NCI-H2081 (cell line): ENCODE measurements around the gene DPY19L1.
A peak's percentile ranks its signal among the peaks of the same experiment; 100 is the strongest.
"Not testable (repeated sequence)": the region's sequence is repeated elsewhere in the genome, so short reads cannot be mapped to it uniquely, and the experiment has no call there.

Experiments used
- DNase-seq, 2 experiments: peaks; one replicate each; lab custom pipeline; 2025; lab: John Stamatoyannopoulos, UW

Gene DPY19L1

DNA sequence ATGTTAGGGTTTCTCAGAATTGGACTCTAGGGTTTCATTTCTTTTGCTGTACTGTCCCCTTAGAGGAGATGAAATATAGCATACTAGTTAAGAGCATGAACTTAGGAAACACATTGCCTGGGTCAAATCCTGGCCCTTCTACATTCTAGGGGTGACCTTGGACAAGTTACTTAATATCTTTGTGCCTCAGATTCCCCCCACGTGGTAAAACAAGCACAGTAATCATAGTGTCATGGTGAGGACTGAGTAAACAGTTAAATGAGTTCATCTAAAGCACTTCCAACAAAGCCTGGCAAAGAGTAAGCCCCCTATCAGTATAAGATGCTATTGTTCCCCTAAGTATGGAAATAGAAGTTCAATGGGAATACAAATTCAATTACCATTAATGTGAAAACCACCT, 5.1 kb downstream of the DPY19L1 start:
- DNase-seq: no peak

DNA sequence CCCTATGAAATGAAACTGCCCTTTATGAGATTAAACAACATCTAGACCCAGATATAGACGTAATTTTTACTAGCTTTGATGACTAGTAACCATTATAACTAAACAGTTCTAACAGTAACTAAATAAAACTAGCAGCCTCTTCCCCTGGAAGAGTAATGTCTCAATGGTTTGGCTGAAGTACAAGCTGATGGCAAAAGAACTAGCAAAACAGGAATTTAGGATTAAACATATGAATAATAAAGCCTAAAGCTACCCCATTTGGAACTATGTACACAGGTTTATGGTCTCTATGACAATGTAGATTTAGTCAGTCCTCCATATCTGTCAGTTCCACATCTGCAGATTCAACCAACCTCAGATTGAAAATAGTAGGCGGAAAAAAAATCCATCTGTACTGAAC, 6.4 kb downstream of the DPY19L1 start:
- no peak for DNase-seq

DNA sequence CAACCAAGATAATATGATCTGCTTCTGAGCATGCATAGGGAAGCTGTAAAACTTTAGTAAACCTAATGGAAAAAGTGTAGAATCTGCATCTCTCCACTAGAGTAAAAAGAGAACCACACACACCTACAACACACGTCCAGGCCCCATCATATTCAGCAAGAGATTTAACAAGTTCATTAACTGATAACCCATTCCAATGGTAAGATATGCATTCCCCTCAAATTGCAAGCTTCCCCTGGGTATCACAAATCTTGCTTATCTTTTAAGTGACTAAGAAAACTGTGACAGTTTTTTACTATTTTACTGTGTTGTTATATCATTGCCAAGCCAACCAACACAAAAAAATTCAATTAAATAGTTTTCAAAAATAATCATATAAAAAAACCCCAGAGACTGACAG, 8.0 kb downstream of the DPY19L1 start:
- DNase-seq: no peak

DNA sequence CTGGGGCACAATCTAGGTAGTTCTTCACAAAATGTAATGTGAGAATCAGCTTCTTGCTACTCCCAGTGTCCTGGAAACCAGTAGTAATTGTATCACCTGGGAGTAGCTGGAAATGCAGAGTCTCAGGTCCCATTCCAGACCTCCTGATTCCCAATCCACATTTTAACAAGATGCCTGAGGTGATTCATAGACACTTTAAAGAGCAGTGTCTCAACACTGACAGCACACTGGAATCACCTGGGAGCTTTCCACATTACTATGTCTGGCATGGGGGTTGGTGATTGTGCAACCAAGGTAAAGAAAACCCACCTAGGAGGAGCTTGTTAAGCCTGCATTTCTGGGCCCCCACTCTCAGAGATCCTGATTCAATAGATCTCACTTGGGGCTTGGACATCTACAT, 11.1 kb downstream of the DPY19L1 start:
- no peak for DNase-seq

DNA sequence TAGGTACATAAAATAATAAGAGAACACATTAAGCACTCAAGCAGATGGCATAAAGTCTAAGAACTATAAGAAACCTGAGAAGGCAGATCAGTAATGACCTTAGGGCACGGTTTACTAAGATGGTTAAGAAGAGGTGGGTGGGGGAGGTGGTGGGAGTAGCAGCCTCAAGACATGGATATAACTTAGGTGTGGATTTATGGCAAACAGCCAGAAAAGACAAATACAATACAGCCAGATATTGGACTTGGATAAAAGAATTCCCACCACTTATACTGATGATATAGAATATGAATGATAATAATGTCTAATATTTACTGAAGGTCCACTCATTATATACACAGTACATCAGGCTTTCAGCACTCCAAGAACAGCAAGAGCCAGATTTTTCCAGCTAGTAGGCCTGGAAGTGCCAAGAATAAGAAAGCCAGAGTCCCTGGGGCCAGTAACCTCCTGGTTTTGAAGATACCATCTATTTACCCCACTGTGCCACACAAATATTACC, 11.9 kb downstream of the DPY19L1 start:
- DNase-seq: no peak

DNA sequence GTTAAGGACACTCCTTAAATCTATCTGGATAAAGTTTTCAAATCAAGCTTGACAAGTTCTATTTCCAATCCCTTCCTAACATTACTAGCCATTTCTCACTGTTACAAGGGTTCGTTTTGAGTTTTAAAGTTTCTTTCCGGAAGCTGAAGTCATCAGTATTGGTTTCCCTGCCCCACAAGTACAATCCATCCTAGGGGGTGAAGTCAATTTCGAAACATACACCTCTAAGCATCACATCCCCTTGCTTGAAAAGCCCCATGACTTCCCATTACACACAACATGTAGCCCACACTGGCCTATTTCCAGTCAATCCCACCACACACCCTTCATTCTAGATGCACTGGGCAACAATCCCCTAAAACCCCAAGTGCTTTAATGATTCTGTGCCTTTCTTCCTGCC, 13.0 kb downstream of the DPY19L1 start:
- DNase-seq: no peak

DNA sequence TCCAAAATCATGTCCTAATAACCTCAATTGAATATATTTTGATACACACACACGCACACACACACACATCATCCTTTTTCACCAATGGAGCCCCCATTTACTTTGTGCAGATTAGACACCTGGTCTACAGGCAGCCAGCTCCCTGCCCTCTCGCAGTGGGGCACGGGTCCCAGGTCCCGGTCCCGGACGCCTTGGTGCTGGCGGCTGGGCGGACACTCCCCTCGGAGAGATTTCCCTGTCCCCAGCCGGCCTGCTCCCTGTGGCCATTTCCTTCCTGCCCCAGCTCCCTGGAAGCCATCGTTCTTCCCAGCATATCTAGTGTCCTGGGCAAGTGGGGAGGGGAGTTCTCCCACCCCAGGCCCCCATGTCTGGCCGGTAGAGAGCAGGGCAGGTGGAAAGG, 14.6 kb downstream of the DPY19L1 start:
- no peak for DNase-seq

DNA sequence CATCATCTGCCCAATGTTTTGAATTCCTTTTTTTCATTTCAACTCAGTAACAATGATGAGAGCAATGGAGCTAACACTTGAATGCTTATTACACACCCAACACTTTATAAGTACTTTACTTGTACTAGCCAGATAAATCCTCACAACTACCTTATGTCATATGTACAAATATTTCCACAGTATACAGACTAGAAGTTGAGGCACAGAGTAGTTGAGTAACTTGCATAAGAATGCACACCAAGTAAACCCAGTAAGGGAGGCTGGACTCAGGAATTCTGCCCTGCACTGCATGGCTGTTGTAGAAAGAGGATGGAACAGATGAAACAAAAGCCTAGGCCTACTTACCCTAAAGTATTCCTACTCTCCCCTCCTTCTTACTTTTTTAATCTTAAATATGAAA, 15.8 kb downstream of the DPY19L1 start:
- no peak for DNase-seq

DNA sequence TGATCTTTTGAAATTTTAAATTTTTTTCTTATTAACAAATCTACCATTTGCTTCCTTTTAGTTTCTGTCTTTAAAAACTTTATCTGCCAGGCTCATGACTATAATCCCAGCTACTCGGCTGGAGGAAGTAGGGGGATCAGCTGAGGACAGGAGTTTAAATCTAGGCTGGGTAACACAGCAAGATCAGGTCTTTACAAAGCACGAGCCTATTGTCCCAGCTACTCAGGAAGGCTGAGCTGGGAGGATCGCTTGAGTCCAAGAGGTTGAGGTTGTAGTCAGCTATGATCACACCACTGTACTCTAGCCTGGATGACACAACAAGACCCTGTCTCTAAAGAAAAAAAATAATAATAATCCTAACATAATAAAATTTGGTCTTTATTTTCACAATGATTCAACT, 17.5 kb downstream of the DPY19L1 start:
- DNase-seq: no peak

DNA sequence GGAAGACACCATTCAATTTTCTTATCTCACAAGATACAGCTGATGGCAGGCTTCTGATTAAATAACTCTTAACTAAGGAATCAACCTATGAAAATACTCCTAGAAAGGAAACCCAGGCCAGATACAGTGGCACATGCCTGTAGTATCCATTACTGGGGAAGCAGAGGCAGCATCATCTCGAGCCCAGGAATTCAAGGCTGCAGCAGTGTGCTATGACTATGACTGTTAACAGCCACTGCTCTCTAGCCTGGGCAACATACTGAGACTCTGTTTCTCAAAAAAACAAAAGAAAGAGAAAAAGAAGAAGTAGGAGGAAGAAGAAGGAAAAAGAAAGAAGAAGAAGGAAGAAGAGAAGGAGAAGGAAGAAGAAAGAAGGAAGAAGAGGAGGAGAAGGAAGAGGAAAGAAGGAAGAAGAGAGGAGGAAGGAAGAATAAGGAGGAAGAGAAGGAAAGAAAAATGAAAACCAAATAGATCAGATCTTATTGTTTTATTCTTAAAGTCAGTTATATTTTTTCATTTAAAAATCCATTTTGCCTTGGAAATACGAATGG, 18.0 kb downstream of the DPY19L1 start:
- no peak for DNase-seq

DNA sequence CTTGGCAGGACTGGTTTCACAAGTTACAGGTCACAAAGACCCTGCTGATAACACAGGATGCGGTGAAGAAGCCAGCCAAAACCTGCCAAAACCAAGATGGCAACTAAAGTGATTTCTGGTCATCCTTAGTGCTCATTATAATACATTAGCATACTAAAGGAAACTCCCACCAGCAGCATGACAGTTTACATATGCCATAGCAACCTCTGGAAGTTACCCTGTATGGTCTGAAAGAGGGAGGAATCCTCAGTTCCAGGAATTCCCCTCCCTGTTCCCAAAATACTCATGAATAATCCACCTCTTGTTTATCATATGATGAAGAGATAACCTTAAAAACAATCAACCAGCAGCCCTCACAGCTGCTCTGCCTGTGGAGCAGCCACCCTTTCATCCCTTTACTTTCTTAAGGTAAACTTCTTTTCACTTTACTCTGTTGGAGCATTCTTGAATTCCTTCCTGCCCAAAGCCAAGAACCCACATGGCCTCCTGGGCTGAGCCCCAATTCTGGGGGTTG, 21.9 kb downstream of the DPY19L1 start:
- no peak for DNase-seq

DNA sequence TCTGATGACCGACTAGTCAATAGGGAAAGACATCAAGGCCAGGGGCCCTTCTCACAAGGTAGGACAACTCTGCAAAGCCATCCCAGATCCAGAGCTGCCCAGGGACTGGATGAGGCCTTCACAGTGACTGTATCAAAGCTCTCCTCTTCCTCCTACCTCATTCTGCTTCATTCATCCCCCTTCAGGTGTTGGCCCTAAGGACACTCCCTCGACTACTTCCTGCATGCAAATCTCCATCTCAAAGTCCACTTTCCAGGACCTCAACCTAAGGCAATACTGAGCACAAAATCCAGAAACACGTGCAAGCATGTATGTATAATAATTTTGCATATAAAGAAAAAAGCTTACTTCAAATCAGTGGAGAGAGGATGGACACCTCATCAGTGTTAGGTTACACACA, 25.1 kb downstream of the DPY19L1 start:
- no peak for DNase-seq

DNA sequence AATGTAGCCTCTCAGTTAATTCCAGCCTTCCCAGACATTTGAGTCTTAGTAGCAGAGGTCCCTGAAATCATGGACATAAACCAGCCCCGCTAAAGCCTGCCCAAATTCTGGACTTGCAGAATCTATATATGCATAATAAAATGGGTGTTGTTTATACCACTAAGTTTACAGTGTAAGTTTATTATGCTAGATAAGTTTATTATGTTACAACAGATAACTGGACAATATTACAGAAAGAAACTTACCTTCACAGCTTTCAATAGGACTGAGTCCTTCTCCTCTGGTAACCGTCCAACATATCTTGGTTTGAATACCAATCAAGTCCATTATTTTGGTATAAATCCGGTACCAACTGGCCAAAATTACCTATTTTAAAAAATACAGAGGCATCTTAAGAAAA, 26.2 kb downstream of the DPY19L1 start:
- DNase-seq: no peak

DNA sequence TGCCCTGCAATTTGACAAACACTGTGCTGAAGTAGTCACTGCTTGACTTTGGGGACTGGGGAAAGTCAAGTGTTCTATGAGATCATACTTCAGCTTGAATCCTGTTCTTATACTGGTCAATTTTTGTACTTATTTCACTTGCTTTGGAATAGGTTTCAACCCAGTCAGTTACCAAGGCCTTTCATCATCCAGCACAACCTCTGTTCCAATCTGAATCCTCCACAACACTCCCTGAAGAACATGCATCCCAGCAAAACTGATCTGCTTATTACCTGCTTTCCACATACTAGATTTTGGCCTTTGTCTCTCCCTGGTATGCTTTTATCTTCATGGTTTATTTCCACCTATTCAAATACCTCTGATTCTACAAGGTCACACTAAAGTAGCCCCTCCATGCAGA, 29.5 kb downstream of the DPY19L1 start:
- no peak for DNase-seq

DNA sequence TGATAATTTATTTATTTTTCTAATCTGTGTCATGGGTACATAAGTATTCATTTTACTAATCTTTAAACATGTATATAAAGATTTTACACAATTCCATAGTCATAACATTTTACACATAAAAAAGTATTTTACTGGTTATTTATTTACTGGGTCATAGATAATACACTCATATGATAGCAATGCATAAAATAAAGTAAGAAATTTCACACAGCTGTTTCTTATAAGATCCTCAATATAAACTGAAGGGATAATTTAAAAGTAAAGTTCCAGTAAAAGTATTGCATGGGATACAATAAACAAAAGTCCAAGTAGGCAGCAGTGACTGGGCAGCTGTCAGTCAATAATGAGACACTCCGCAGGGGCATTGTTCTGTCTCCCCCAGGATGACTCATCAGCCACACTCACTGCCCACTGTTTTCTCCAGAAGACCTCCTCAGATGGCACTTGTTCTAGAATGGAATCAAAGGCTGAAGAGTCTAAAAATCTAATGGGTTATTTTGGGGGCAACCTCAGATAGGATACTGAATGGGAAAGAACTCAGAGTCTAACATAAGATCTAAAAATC, 32.7 kb downstream of the DPY19L1 start:
- DNase-seq: no peak

DNA sequence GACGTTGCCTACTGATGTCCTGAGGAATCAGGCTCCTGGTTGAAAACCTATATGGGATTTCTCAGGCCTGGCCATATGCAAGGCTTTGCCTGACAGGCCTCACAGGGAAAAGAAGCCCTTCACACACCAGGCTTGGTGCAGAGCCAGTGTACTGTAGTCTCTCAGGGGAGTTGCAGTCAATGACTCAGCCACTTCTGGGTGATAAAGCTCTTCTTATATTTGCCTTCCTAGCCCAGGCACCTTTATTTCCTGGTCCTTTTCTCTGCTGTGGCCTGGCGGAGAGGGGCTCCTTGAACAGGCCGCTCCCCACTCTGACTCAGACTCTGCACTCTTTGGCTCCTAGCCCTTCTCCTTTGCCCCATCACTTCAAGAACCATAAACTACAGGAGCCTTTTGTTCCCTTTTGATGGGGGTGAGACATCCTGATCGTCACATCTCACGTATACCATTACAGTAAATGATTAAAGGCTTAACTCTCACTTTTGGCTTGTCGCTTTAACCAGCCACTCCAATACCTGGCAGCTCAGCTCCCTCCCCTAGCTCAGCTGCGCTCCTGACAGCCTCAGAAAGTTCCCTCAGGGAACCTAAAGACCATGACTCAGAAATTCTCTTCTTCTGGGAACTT, 33.5 kb downstream of the DPY19L1 start:
- peak in 1 of 2 experiments; percentile 7 for DNase-seq

DNA sequence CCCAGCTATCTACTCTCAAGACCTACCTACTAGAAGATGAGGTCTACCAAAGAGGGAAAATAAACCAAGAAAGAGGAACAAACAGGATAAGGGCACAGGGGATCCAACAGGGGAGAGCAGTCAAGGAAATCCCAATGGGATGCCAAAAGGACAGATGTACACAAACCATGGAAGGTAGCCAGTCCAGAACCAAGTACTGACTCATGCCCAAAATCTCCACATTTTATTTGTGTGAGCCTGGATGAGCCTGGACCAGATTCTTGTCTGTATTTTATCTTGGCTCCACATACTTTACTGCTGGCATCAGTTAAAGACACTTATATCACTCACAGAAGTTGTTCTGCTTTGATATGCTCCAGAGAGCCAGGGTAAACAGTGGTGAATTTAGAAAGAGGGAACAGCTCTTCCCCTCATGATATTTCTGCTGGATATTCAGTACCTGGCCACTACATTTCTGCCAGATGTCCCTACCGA, 34.1 kb downstream of the DPY19L1 start:
- not testable (repeated sequence) for DNase-seq

DNA sequence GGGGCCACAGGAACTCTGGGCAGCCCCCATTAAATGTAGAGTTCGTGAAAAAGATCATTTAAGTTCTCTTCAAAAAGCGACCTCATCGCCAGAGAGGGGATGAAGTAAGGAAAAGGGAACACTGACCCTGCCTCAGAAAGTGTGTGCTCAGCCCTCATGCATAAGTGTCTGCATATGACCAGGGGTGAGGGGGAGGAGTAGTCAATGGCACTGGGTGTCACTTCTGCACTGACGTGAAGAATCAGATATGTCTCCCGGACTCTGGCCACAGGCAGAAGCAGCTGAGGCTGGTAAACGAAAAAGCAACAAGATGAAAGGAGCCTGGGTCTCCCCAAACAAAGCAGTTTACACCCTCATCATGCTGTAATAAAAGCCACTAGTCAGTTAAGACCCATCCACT, 39.0 kb downstream of the DPY19L1 start:
- not testable (repeated sequence) for DNase-seq

DNA sequence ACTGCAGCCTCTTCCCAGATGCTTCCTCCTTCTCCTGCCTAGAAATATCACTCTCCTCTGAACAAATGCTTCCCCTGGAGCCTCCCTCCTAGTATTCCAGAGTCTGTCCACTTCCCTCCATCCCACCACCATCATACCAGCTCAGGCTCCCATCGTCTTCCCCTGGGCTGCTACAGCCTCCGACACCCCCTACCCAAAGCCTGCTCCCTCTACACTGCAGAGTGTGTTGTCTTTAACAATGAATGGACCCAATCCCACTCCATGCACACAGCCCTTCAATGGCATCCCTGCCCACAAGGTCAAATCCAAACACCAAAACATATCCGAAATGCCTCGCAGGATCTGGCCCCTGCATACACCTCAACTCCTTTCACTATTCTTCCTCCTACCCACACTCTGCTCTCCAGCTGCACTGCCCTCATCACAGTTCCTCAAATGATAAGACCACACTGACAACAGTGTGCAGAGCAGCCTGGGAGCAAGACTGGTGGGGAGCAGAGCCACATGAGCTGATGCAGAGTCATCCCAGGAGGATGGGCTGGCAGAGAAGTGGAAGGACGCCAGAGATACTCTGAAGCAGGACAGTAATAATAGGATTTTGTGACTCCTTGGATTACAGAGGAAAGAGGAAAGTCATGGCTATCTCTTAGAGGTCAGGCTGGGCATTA, 40.7 kb downstream of the DPY19L1 start:
- not testable (repeated sequence) for DNase-seq

DNA sequence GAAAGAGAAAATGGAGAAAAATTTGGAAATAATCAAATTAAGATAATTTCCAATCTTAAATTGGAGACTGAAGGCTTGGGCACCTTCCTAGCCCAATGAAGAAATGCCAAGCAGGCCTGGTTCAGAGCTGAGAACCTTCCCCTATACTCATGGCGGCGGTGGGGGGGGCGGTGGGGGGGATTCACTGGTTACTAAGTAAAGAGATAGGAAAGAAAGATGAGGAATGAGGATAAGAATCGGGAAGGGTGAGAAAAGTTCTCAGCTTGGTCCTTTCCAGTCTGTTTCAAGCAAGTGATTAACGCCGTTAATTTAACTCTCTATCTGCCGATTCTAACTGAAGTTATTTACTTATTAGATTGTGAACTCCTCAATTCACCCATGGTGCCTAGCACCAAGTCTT, 41.5 kb downstream of the DPY19L1 start:
- DNase-seq: no peak

DNA sequence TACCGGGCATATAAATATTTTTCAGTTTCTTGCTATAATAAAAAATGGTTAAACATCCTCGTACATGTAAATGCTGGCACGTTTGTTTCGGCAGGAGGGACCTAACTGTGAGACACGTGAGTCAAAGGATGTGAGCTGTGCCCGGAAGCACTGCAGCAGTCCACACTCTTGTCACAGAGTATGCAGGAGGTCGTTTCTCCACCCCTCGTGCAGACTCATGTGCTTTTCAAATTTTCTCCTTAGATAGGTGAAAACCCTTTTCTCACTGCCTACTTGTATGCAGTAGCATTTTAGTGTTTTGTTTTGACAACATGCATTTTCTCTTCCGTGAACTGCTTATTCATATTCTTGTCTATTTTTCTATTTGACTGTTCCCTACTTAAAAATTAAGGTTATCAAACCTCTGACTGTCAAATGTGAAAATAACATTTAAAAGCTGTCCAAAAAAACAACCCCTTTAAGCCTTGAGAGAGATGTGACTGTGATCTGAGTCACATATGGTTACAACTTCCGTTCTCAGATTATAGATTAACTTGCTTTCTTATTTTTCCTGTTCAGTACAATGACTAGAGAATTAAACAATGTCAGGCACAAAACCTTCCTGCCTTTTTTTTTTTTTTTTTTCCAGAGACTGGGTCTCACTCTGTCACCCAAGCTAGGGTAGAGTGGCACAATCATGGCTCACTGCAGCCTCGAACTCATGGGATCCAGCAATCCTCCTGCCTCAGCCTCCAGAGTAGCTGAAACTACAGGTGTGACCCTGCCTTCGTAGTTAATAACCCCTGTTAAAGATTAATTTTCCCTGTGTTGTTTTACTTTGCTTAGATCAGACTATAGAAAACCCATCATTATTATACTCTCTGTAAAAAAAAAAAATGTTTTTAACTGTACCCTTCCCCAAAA, 45.1 kb downstream of the DPY19L1 start:
- no peak for DNase-seq
